GM21528 (cell line): Measurements from ENCODE around the gene DGAT2L6.
"Not testable (repeated sequence)": the region's sequence is repeated elsewhere in the genome, so short reads cannot be mapped to it uniquely, and the experiment has no call there.

Experiments used
- ATAC-seq: cut with Tn5 transposase; IDR thresholded peaks from one replicate; pipeline ENCODE4 v1.9.1; 2021; ENCODE audit warnings: mild to moderate bottlenecking, moderate library complexity; ENCODE audit not compliant: unreplicated experiment, low FRiP score

DGAT2L6 gene

GRCh38 chrX:70196961-70197720, 19.9 kb downstream of the DGAT2L6 start:
- peak; percentile 68 for ATAC-seq

- no peak for ATAC-seq
Measured at GRCh38 chrX:70201732-70202131, 24.4 kb downstream of the DGAT2L6 start.

- ATAC-seq, result no peak
Measured at GRCh38 chrX:70208479-70208878, 31.2 kb downstream of the DGAT2L6 start.

DNA sequence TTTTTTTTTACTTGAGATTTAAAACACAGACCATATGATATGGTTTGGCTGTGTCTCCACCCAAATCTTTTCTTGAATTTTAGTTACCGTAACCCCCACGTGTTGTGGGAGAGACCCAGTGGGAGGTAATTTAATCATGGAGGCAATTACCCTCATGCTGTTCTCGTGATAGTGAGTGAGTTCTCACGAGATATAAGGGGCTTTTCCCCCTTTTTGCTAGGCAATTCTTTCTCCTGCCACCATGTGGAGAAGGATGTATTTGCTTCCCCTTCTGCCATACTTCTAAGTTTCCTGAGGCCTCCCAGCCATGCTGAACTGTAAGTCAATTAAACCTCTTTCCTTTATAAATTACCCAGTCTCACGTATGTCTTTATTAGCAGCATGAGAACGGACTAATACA, 32.3 kb downstream of the DGAT2L6 start:
- not testable (repeated sequence) for ATAC-seq

- ATAC-seq, result no peak
Measured at GRCh38 chrX:70219938-70220764, 42.9 kb downstream of the DGAT2L6 start.

GRCh38 chrX:70226048-70226447, 48.8 kb downstream of the DGAT2L6 start:
- ATAC-seq, result no peak

DNA sequence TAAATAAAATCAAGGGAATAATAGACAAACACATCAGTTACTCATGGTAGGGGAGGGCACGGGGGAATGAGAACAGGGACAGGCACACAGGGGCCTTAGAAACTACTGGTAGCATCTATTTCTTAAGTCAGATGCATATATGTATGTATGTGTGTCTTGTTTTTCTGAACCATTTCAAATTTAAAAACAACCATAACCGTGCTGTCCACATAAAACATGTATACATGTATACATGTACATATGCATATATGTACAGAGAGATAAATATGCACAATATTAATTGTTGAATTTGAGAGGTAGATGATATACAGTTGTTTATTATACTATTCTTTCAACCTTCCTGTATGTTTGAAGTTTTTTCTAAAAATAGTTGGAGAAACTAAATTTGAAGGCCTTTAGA, 49.4 kb downstream of the DGAT2L6 start:
- ATAC-seq, result no peak

DNA sequence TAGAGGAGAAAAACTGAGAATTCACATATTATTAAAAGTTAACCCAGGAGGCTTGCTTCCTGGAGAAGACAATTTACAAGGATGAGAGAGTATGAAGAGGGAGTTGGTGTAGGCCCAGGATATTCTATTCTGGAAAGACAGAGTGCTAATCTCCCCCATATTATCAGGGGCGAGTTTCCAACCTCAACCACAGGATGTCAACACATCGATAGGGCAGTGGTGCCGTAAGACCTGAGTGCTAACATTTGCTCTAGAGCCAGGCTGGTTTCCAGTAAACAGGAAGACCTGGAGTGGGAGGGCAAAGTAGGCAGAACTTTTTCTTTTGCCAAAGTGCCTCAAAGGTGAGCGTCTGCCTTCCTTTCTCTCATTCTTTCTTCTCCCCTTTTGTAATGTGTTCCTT, 54.4 kb downstream of the DGAT2L6 start:
- ATAC-seq, result no peak

DNA sequence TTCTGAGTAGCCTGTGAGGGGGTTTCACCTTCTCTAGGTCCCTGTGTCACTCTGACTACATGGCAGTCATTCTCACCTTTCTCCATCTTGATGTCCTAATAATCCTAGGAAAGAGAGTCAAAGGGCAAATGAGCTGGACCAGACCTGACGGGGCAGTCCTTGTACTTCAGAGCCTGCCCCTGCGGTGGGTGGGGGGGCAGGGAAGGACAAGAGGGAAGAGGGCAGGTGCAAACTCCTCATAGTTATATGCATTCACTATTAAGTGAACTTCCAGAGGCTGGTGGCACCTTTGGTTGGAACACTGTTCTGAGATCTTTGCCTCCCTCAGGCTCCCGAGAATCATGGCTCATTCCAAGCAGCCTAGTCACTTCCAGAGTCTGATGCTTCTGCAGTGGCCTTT, 57.1 kb downstream of the DGAT2L6 start, which contains the start of gene AWAT1:
Gene AWAT1 (plus strand): TSS at position 301 of the 400 bp plus-strand sequence. CDS start 41 bp downstream, at position 342.
- ATAC-seq, result no peak

- no peak for ATAC-seq
Measured at GRCh38 chrX:70240751-70241150, 63.5 kb downstream of the DGAT2L6 start.

GRCh38 chrX:70241501-70241900, 64.2 kb downstream of the DGAT2L6 start:
- ATAC-seq, result no peak

GRCh38 chrX:70243601-70244000, 66.3 kb downstream of the DGAT2L6 start:
- ATAC-seq, result not testable (repeated sequence)

- no peak for ATAC-seq
Measured at GRCh38 chrX:70244881-70245280, 67.6 kb downstream of the DGAT2L6 start.

- ATAC-seq, result no peak
Measured at GRCh38 chrX:70247252-70247651, 70.0 kb downstream of the DGAT2L6 start.

GRCh38 chrX:70252491-70252890, 75.2 kb downstream of the DGAT2L6 start:
- ATAC-seq, result no peak

DNA sequence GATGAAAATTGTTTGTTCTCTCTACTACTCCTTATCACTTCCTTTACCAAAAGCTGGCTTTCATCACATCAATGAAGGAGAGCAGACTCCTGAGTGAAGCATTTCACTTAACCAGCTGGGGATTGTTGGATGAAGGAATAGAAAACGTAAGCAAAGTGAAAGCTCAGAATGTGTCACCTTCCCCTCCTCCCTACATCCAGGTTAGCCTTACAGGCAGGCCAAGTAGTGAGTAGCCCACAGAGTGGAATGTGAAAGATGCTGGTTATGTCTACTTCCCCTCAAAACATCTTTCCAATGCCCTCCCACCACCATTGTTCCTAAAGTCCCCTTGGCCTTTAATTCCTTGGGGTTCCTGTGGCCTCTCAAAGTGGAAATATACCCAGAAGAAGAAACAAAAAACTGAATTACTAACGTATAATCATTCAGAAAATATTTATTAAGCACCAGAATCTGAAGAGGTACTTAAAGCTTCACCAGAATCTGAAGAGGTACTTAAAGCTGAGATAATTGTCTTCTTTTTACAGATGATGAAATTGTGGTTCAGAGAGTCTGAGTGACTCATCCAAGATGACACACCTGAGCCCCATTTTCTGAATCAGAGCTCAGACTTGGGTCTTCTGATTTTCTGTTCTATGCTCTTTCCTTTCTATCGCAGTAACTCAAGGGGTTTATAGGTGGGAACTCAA, 76.2 kb downstream of the DGAT2L6 start:
- ATAC-seq, result no peak

DNA sequence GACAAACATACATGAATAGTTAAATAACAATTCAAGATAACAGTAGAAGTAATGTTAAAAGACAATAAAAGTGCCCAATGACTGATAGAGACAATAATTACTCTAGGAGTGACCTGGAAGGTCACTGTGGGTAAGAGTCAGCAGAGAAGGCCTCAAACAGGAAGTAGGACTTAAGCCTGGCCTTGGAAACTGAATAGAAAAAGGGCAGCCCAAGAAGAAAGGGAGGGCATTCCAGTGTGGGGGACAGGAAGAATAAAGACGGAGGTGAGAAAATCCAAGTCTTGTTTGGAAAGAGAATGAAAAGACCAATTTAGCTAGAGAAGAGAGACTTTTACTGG, 76.7 kb downstream of the DGAT2L6 start:
- ATAC-seq, result no peak

GRCh38 chrX:70254909-70255308, 77.6 kb downstream of the DGAT2L6 start:
- no peak for ATAC-seq
